Endodermal cell (in vitro differentiated cells): Measurements from ENCODE around the gene SBNO2. TPM values are rescaled to one million over a fixed set of nuclear protein-coding genes. Genes with fewer than 3 reads are reported as not detected.
A peak's percentile ranks its signal among the peaks of the same experiment; 100 is the strongest.

Experiments used
- DNase-seq: peaks from one replicate; pipeline ENCODE4 v3.0.0-alpha.2; 2017
- H3K27ac ChIP-seq: 2 replicates; pipeline ENCODE4 v1.5.1; 2013; ENCODE audit warnings: mild to moderate bottlenecking, low read depth, low read length, moderate library complexity
- H3K27me3 ChIP-seq: 2 replicates; pipeline ENCODE4 v1.6.1; 2013; ENCODE audit warnings: mild to moderate bottlenecking, low read length, moderate library complexity; ENCODE audit not compliant: insufficient read depth, control insufficient read depth, poor library complexity, severe bottlenecking
- H3K36me3 ChIP-seq: 2 replicates; pipeline ENCODE4 v1.7.0; 2013; ENCODE audit warnings: mild to moderate bottlenecking, low read length, moderate library complexity; ENCODE audit not compliant: control insufficient read depth, insufficient read depth
- H3K4me1 ChIP-seq: one replicate; pipeline ENCODE4 v1.7.0; 2013; ENCODE audit warnings: low read length; ENCODE audit not compliant: control insufficient read depth, insufficient read depth
- H3K4me3 ChIP-seq: 2 replicates; pipeline ENCODE4 v1.5.1; 2013; ENCODE audit warnings: mild to moderate bottlenecking, low read length, moderate library complexity
- H3K9ac ChIP-seq: 2 replicates; pipeline ENCODE4 v1.6.1; 2013; ENCODE audit warnings: mild to moderate bottlenecking, low read length, moderate library complexity; ENCODE audit not compliant: poor library complexity, severe bottlenecking; ENCODE audit errors: extremely low read depth
- H3K9me3 ChIP-seq: 2 replicates; pipeline ENCODE4 v1.6.1; 2013; ENCODE audit warnings: mild to moderate bottlenecking, low read length, moderate library complexity; ENCODE audit not compliant: control insufficient read depth
- H3K27ac Mint-ChIP-seq: 2 replicates; pipeline ENCODE4 v1.8.0; 2020; ENCODE audit warnings: mixed read lengths
- H3K27me3 Mint-ChIP-seq: 2 replicates; pipeline ENCODE4 v1.8.0; 2021; ENCODE audit warnings: mild to moderate bottlenecking, mixed read lengths; ENCODE audit not compliant: insufficient read depth
- H3K36me3 Mint-ChIP-seq: 2 replicates; pipeline ENCODE4 v1.8.0; 2020; ENCODE audit warnings: low read depth, mixed read lengths
- H3K4me1 Mint-ChIP-seq: 2 replicates; pipeline ENCODE4 v1.8.0; 2020; ENCODE audit warnings: mixed read lengths
- H3K4me3 Mint-ChIP-seq: 2 replicates; pipeline ENCODE4 v1.8.0; 2020; ENCODE audit warnings: mild to moderate bottlenecking, moderate library complexity, mixed read lengths
- H3K9me3 Mint-ChIP-seq: 2 replicates; pipeline ENCODE4 v1.8.0; 2020; ENCODE audit warnings: mild to moderate bottlenecking, mixed read lengths
- WGBS, 2 experiments: methylation state at CpG; one replicate each; pipeline versions ENCODE4 v1.1.5 to v1.1.7; 2013; ENCODE audit warnings: missing lambda C conversion rate in 2 of 2, mixed read lengths in 1 of 2; ENCODE audit not compliant: insufficient coverage in 1 of 2, insufficient read length in 1 of 2; 5-methylcytosine and 5-hydroxymethylcytosine counted together
- total RNA-seq, 2 donors: library from RNA; stranded (reverse); fragmentation: NEBNext Ultra II Directional in 1 of 2; extraction: Animal tissue kit (Norgen Biotek cat#: 25700) in 1 of 2; gene quantifications; 2 replicates in 1 of 2; 3 replicates in 1 of 2; pipeline ENCODE4 v1.2.1, GENCODE V29; 2021
- TF ChIP-seq, protein P1 (sequence below): fragments of 200-600 bp; sonication (generic); conservative IDR thresholded peaks from 2 replicates; pipeline ENCODE4 v1.5.0; 2021; ENCODE audit warnings: antibody characterized with exemption, mild to moderate bottlenecking

The SBNO2 gene
- total RNA-seq, 2 donors from 2014 or later = 43.3 to 50.4 TPM

DNA sequence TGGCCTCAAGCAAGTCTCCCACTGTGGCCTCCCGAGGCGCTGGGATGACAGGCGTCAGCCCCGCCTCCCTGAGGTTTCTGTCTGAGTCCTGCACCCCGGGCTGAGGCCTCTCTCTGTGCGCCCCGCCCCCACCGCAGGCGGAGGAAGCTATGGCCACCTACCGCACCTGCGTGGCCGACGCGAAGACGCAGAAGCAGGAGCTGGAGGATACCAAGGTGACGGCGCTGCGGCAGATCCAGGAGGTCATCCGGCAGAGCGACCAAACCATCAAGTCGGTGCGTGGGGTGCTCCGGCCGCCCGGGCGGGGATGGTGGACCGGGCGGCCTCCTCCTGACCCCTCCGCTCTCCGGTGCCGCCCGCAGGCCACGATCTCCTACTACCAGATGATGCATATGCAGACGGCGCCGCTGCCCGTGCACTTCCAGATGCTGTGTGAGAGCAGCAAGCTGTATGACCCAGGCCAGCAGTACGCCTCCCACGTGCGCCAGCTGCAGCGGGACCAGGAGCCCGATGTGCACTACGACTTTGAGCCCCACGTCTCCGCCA lies 94.4 kb downstream of the SBNO2 start:
- DNase-seq = no peak
- H3K9me3 Mint-ChIP-seq = no peaks in the 10 kb centered on the region
- H3K4me1 Mint-ChIP-seq = peaks cover 1% of the 10 kb centered on the region
- Histone ChIP-seq H3K9me3 (no peaks in the 10 kb centered on the region), H3K9ac (no peak overlapping the region), H3K4me3 (no peak overlapping the region), H3K36me3 (no peaks in the 10 kb centered on the region), H3K4me1 (no peaks in the 10 kb centered on the region), H3K27ac (no peak overlapping the region), H3K27me3 (no peaks in the 10 kb centered on the region)
- H3K27me3 Mint-ChIP-seq = no peaks in the 10 kb centered on the region
- H3K27ac Mint-ChIP-seq = no peak overlapping the region
- TF ChIP-seq, protein P1, sequence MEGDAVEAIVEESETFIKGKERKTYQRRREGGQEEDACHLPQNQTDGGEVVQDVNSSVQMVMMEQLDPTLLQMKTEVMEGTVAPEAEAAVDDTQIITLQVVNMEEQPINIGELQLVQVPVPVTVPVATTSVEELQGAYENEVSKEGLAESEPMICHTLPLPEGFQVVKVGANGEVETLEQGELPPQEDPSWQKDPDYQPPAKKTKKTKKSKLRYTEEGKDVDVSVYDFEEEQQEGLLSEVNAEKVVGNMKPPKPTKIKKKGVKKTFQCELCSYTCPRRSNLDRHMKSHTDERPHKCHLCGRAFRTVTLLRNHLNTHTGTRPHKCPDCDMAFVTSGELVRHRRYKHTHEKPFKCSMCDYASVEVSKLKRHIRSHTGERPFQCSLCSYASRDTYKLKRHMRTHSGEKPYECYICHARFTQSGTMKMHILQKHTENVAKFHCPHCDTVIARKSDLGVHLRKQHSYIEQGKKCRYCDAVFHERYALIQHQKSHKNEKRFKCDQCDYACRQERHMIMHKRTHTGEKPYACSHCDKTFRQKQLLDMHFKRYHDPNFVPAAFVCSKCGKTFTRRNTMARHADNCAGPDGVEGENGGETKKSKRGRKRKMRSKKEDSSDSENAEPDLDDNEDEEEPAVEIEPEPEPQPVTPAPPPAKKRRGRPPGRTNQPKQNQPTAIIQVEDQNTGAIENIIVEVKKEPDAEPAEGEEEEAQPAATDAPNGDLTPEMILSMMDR = peak; percentile 39
- H3K36me3 Mint-ChIP-seq = peaks cover 9% of the 10 kb centered on the region
- no peak overlapping the region for H3K4me3 Mint-ChIP-seq
- WGBS, 2 experiments = 94 to 95% methylated on average over 31 to 45 of the region's 45 CpGs

- WGBS, 2 experiments = 92 to 94% methylated on average over 12 to 16 of the region's 16 CpGs
- TF ChIP-seq, protein P1 = no peak
- Mint-ChIP-seq H3K4me1 (peaks cover 1% of the 10 kb centered on the region), H3K27me3 (peaks cover 13% of the 10 kb centered on the region), H3K36me3 (peaks cover 9% of the 10 kb centered on the region), H3K27ac (no peak overlapping the region), H3K9me3 (no peaks in the 10 kb centered on the region), H3K4me3 (no peak overlapping the region)
- H3K9ac ChIP-seq = no peak overlapping the region
- no peaks in the 10 kb centered on the region for H3K9me3 ChIP-seq
- no peak overlapping the region for H3K4me3 ChIP-seq
- H3K27me3 ChIP-seq = peaks cover 6% of the 10 kb centered on the region
- no peaks in the 10 kb centered on the region for H3K36me3 ChIP-seq
- no peaks in the 10 kb centered on the region for H3K4me1 ChIP-seq
- H3K27ac ChIP-seq = no peak overlapping the region
- DNase-seq = no peak
These were observed 97.1 kb downstream of the SBNO2 start for GRCh38 chr19:1076951-1077350.

GRCh38 chr19:1076046-1076386 lies 98.1 kb downstream of the SBNO2 start:
- peaks cover 9% of the 10 kb centered on the region for H3K36me3 Mint-ChIP-seq
- TF ChIP-seq, protein P1 = no peak
- DNase-seq = no peak
- H3K27me3 Mint-ChIP-seq = peaks cover 18% of the 10 kb centered on the region
- H3K9me3 ChIP-seq = no peaks in the 10 kb centered on the region
- no peak overlapping the region for H3K27ac ChIP-seq
- no peak overlapping the region for H3K4me3 ChIP-seq
- H3K9me3 Mint-ChIP-seq = no peaks in the 10 kb centered on the region
- H3K4me3 Mint-ChIP-seq = no peak overlapping the region
- no peak overlapping the region for H3K27ac Mint-ChIP-seq
- H3K36me3 ChIP-seq = no peaks in the 10 kb centered on the region
- H3K4me1 Mint-ChIP-seq = no peaks in the 10 kb centered on the region
- H3K4me1 ChIP-seq = no peaks in the 10 kb centered on the region
- peaks cover 14% of the 10 kb centered on the region for H3K27me3 ChIP-seq
- 93 to 95% methylated on average over 4 of the region's 4 CpGs for WGBS, 2 experiments
- H3K9ac ChIP-seq = no peak overlapping the region
